Glutamatergic neuron (in vitro differentiated cells): Measurements from ENCODE around the gene ALOX5AP. TPM values are rescaled to one million over a fixed set of nuclear protein-coding genes. Genes with fewer than 3 reads are reported as not detected.

Source experiments
- DNase-seq: peaks from one replicate; pipeline ENCODE4 v3.0.0; 2022
- H3K27ac Mint-ChIP-seq: one replicate; pipeline ENCODE4 v1.8.0; 2020; ENCODE audit warnings: mild to moderate bottlenecking, mixed read lengths, inconsistent platforms; ENCODE audit not compliant: unreplicated experiment
- H3K27me3 Mint-ChIP-seq: one replicate; pipeline ENCODE4 v1.8.0; 2020; ENCODE audit warnings: mild to moderate bottlenecking, moderate library complexity, mixed read lengths, inconsistent platforms; ENCODE audit not compliant: unreplicated experiment
- H3K36me3 Mint-ChIP-seq: one replicate; pipeline ENCODE4 v1.8.0; 2020; ENCODE audit warnings: mild to moderate bottlenecking, mixed read lengths, inconsistent platforms; ENCODE audit not compliant: unreplicated experiment
- H3K4me1 Mint-ChIP-seq: one replicate; pipeline ENCODE4 v1.8.0; 2020; ENCODE audit warnings: mild to moderate bottlenecking, low read depth, mixed read lengths, inconsistent platforms; ENCODE audit not compliant: unreplicated experiment
- H3K4me3 Mint-ChIP-seq: one replicate; pipeline ENCODE4 v1.8.0; 2020; ENCODE audit warnings: mild to moderate bottlenecking, mixed read lengths, inconsistent platforms; ENCODE audit not compliant: unreplicated experiment
- H3K9me3 Mint-ChIP-seq: one replicate; pipeline ENCODE4 v1.8.0; 2020; ENCODE audit warnings: mild to moderate bottlenecking, moderate library complexity, mixed read lengths, inconsistent platforms; ENCODE audit not compliant: unreplicated experiment
- total RNA-seq: library from RNA; stranded (reverse); fragmentation: NEBNext Ultra II Directional; extraction: Animal tissue kit (Norgen Biotek cat#: 25700); gene quantifications from one replicate; pipeline ENCODE4 v1.2.1, GENCODE V29; 2021; ENCODE audit not compliant: unreplicated experiment
- TF ChIP-seq, protein P1 (sequence below): fragments of 200-600 bp; sonication (generic); IDR thresholded peaks from one replicate; pipeline ENCODE4 v1.5.0; 2021; ENCODE audit not compliant: partially characterized antibody, unreplicated experiment

ALOX5AP gene
- total RNA-seq, 1 donor from 2014 or later, result 0.81 TPM

DNA sequence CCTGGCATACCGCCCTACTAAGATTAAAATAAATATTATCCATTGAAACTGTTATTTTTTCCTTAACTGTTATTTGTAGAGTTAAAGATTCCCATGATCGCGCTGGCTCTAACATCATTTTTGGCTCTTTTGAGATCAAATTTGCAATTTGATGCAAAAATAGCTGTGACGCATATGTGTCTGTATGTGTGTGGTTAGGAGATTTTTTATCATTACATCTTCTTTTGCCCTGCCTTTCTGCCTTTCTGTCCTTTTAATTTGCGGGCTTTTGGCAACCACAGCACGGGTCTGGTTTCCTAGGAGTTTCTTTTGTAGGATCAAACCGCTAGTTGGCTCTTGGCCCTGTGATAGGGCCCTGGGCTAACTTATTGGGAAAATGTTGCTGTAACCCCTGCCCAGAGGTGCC lies 37.3 kb upstream of the ALOX5AP start:
- H3K27ac Mint-ChIP-seq, result no peak overlapping the region
- peaks cover 6% of the 10 kb centered on the region for H3K9me3 Mint-ChIP-seq
- TF ChIP-seq, protein P1, sequence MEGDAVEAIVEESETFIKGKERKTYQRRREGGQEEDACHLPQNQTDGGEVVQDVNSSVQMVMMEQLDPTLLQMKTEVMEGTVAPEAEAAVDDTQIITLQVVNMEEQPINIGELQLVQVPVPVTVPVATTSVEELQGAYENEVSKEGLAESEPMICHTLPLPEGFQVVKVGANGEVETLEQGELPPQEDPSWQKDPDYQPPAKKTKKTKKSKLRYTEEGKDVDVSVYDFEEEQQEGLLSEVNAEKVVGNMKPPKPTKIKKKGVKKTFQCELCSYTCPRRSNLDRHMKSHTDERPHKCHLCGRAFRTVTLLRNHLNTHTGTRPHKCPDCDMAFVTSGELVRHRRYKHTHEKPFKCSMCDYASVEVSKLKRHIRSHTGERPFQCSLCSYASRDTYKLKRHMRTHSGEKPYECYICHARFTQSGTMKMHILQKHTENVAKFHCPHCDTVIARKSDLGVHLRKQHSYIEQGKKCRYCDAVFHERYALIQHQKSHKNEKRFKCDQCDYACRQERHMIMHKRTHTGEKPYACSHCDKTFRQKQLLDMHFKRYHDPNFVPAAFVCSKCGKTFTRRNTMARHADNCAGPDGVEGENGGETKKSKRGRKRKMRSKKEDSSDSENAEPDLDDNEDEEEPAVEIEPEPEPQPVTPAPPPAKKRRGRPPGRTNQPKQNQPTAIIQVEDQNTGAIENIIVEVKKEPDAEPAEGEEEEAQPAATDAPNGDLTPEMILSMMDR, result no peak
- H3K27me3 Mint-ChIP-seq, result peaks cover 7% of the 10 kb centered on the region
- DNase-seq, result no peak
- H3K36me3 Mint-ChIP-seq, result no peaks in the 10 kb centered on the region
- H3K4me1 Mint-ChIP-seq, result peaks cover 16% of the 10 kb centered on the region
- H3K4me3 Mint-ChIP-seq, result no peak overlapping the region

DNA sequence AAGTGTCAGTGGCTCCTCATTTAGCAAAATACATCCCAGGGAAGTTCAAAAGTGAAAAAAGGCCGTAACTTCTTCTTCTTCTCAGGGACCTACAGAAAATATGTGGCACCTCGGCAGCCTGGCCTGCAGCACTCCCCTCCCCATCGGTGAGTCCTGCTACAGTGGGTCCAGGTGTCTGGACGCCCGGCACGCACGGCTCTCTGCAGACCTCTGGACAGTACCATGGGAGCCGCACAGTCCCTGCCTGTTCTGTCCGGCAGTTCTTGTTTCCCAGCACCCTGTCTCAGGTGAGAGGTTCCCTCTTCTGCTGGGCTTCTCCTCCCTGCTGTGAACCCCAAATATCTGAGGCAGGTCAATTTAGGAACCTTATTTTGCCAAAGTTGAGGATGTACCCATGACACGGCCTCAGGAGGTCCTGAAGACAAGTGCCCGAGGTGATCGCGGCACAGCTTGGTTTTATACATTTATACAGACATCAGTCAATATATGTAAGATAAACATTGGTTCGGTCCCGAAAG lies 36.8 kb upstream of the ALOX5AP start:
- DNase-seq, result no peak
- H3K36me3 Mint-ChIP-seq, result no peaks in the 10 kb centered on the region
- peaks cover 20% of the 10 kb centered on the region for H3K4me1 Mint-ChIP-seq
- no peak overlapping the region for H3K27ac Mint-ChIP-seq
- TF ChIP-seq, protein P1, result no peak
- peaks cover 7% of the 10 kb centered on the region for H3K27me3 Mint-ChIP-seq
- H3K9me3 Mint-ChIP-seq, result peaks cover 6% of the 10 kb centered on the region
- no peak overlapping the region for H3K4me3 Mint-ChIP-seq

DNA sequence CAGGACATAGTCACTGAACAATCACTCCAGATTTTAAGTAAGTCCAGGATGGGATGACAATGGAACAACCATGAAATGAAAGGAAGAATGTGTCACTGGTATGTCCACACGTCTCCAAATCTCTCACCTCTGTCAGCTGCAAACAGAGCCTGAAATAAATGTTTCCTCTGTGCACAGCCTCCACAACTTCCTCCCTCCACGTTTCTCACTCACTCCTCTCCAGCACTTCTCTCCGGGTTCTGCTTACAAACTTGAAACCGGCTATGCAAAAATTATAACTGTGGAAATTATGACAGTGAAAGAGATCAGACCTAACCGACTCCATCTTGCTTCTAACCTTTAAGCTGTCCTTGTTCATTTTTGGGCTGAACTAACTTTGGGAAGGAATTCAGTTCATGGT lies 35.0 kb upstream of the ALOX5AP start:
- H3K27me3 Mint-ChIP-seq, result peaks cover 3% of the 10 kb centered on the region

DNA sequence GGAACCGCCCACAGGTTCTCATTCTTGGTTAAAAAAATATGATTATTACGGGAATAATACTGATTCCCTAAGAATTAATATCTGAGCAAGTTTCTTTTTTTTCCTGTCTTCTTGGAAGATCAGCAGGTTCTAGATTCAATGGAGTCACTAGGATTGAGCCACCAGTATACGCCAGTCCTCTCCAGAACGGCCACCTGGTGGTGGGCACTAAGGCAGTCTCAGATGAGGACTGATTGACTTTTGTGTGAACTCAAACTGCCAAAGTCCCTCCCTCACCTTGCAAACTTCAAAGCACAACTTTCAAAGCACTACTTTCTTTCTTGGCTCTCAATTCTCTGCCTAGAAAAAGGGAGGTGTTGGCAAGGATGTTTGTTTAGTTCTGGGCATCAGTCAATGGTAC lies 33.3 kb upstream of the ALOX5AP start:
- H3K9me3 Mint-ChIP-seq, result peaks cover 7% of the 10 kb centered on the region
- no peak overlapping the region for H3K27ac Mint-ChIP-seq
- no peaks in the 10 kb centered on the region for H3K36me3 Mint-ChIP-seq
- H3K4me3 Mint-ChIP-seq, result no peak overlapping the region
- TF ChIP-seq, protein P1, result no peak
- no peak for DNase-seq
- peaks cover 13% of the 10 kb centered on the region for H3K4me1 Mint-ChIP-seq
- peaks cover 3% of the 10 kb centered on the region for H3K27me3 Mint-ChIP-seq

More for the DNA sequence above, 35.0 kb upstream of the ALOX5AP start:
- TF ChIP-seq, protein P1, result no peak
- no peak overlapping the region for H3K27ac Mint-ChIP-seq
- peaks cover 7% of the 10 kb centered on the region for H3K9me3 Mint-ChIP-seq
- H3K4me3 Mint-ChIP-seq, result no peak overlapping the region
- no peaks in the 10 kb centered on the region for H3K36me3 Mint-ChIP-seq
- H3K4me1 Mint-ChIP-seq, result peaks cover 16% of the 10 kb centered on the region
- no peak for DNase-seq

DNA sequence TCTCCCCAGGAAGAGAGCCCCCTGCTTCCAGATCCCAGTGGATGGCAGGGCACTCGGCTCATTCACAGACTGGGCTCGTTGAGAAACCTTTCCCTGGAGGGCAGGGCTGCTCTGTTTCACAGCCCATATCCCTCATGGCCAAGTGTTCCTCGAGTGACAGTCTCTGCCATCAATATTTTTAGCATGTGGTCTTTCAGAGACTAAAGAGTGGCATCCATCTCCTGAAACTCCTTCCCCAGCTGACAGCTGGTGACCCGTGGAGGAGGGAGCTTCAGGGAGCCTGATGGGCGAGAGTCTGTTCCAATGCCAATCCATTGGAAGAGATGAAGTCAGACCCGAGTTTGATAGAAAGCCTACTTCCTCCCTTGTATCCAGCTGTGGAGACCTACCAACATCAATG lies 30.7 kb upstream of the ALOX5AP start:
- DNase-seq, result no peak
- Mint-ChIP-seq H3K36me3 (no peaks in the 10 kb centered on the region), H3K27ac (no peak overlapping the region), H3K4me3 (no peak overlapping the region), H3K9me3 (peaks cover 7% of the 10 kb centered on the region), H3K4me1 (peaks cover 13% of the 10 kb centered on the region), H3K27me3 (peaks cover 3% of the 10 kb centered on the region)
- TF ChIP-seq, protein P1, result no peak
